LNCAP (cell line): Measurements from ENCODE around the gene CDC42EP4.

ENCODE experiments used
- TF ChIP-seq, protein P1 (sequence below): fragments of 450-650 bp; IDR thresholded peaks from 2 replicates; pipeline ENCODE4 v1.5.1; 2017; ENCODE audit warnings: mild to moderate bottlenecking

The CDC42EP4 gene

DNA sequence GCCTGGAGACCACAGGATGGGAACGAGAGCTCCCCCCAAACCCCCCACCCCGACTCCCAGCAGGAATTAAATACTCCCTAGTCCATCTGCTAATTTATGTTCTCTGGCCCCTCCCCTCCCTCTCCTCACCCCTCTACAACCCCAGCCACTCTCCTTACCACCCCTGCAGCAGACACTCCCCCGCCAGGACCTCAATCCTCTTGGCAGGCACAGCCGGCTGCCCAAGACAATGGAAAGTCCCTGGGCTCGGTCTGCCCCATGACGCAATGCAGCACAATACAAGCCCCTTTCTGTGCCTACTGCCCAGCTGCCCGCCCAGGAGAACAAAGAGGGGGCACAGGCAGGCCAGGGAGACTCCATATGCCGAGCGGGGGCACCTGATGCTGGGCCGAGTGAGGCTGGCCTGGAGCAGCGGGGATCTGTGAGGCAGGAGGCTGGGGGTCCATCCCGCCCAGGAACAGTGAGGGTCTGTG lies 30.3 kb upstream of the CDC42EP4 start:
- TF ChIP-seq, protein P1, sequence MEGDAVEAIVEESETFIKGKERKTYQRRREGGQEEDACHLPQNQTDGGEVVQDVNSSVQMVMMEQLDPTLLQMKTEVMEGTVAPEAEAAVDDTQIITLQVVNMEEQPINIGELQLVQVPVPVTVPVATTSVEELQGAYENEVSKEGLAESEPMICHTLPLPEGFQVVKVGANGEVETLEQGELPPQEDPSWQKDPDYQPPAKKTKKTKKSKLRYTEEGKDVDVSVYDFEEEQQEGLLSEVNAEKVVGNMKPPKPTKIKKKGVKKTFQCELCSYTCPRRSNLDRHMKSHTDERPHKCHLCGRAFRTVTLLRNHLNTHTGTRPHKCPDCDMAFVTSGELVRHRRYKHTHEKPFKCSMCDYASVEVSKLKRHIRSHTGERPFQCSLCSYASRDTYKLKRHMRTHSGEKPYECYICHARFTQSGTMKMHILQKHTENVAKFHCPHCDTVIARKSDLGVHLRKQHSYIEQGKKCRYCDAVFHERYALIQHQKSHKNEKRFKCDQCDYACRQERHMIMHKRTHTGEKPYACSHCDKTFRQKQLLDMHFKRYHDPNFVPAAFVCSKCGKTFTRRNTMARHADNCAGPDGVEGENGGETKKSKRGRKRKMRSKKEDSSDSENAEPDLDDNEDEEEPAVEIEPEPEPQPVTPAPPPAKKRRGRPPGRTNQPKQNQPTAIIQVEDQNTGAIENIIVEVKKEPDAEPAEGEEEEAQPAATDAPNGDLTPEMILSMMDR, result no peak

DNA sequence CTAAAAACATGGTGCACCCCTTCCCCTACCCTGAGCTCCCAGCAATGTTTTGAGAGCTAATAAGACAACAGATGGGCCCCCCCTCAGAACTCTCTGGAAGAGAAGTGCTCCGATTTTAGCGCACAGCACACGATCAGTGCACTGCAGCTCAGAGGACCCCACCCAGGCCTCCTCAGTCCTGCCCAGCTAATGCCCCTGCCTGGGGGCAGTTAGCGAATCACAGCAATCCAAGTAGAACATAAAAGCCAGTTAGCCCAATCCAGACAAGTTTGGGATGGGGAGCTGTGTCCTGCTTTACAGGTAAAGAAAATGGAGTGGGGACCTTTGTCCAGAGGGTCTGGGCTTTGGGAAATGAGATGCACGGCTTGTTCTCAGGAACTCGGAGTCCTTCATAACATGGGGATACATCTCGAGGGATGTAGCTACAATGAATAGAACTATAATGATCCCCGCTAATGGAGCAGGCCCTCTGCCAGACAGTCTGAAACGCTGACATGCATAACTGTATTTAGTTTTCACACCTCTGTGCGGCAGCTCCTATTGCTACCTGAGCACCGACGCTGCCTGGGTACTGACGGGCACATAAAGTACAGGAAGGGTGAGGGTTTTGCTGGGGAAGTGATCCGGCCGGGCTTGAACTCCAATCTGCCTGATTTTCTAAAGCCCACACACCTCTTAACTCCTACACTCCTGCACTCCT lies 29.7 kb upstream of the CDC42EP4 start:
- TF ChIP-seq, protein P1, result no peak

DNA sequence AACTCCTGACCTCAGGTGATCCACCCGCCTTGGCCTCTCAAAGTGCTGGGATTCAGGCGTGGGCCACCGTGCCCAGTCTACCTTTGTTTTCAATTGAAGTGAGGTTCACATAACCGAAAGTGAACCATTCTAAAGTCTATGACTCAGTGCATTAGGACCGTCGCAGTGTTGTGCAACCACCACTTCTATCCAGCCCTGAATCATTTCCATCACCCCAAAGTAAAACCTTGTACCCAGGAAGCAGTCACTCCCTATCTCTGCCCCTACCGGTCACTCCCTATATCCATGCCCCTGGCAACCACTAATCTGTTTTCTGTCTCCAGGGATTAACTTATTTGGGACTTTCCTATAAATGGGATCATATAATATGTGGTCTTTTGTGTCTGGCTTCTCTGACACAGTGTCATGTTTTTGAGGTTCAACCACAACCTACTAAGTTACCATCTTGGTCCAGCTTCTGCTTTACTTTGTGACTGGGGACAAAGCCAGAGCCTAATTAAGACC lies 28.3 kb upstream of the CDC42EP4 start:
- TF ChIP-seq, protein P1, result no peak

DNA sequence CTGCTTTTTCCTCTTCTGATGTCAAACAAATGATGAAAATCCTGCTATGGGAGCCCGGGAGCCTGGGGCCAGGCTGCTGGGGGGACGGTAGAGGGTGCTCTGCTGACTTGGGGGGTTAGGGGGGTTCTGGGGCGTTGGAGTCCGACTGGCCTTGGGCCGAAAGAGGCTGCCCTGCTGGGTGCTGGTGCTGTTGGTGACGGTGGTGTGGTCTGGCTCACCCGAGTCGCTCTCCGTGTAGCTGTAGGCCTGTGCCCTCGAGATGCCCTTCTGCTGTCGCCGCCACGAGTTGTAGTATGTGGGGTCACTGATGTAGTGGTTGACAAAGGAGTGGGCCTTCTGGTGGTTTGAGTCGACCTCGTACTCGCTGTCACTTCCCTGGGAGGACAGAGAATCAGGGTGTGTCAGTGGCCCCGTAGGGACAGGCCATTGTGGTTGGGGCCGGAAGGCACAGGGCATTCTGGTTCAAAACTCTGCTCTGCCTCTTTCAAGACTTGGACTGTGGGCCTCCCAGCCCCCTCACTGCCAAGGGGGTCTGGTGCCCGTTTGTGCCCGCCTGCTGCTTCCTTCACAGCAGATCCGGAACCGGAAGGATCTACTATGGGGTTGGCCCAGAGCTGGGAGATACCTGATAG lies 26.9 kb upstream of the CDC42EP4 start:
- TF ChIP-seq, protein P1, result no peak

DNA sequence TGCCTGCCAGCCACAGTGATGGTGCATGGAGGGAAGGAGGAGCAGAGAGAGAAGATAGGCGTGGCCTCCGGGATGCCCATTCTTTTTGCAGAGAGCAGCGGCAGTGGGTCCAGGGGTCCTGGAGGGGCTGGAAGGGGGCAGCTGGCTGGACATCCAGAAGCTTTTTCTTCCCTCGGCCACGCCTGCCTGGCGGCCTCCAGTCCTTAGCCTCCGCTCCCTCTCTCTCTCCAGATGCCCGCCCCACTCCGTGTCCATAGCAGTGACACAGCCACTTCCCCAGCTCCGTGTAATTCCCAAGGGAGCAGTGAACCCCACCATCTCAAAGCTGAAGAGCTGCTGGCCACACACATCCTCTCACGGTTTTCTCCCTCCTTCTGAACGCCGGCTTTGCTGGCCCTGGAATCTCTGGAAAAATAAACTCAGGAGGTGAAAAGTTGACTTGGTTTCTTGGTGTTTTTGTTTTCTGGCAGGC lies 26.3 kb upstream of the CDC42EP4 start:
- TF ChIP-seq, protein P1, result no peak

DNA sequence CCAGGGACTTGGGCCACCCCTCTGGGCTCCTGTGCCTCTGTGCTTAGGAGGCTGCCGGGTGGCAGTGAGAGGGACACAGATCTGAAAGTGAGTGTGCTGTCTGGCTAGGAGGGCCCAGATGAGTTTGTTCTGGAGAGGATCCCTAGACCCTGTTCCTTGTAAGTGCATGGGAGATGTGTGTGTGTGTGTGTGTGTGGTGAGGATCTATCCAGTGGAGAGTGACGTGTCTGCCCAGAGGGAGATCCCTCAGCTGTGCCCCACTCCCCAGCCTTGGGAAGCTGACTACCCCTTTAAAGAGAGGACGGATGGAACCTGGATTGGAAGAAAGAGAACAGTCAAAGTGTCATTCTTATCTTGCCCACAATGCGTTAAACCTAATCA lies 25.5 kb upstream of the CDC42EP4 start:
- TF ChIP-seq, protein P1, result no peak

DNA sequence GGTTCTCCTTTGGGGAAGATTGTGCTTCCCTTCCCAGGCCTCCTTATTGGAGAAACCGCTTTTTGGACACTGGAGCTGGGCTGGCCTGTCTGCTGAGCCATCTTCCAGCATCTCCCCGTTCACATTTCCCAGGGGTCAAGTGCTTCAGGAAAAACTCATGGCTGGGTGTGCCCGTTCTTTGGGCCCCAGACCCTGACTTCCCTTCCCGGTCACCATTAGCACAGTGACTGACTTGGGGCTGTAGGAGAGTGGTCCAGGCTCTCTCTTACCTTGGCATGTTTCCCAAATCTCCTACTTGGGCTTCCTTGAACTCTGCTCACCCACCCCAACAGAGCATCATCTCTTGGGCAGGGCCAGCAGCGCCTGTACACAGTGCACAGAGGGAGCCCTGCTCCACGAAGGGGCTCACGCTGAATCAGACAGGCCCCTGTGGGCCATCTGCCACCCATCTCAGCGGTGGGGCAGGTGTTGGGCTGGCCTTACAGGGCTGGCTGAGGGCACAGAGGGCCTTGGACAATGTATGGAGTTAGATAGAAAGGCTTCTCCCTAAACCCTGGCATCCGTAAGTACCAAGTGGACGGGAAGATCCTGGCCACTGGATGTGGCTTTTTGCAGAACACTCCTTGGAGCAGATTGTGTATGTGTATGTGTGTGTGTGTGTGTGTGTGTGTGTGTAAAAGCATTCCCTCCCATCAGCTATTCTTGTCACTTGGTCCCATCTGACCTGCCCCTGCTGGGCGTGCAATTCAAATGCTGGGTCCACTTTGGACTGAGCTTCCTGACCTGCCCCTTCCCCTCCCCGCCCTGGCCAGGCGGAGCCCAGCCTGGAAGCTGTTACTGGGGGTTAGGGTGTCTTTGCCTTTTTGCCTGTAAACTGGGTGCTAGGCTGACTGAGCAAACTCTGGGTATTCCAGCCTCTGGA lies 24.9 kb upstream of the CDC42EP4 start:
- TF ChIP-seq, protein P1, result no peak
